GM10847 (cell line): ENCODE measurements around the gene ARFGEF3.

Source experiments
- POLR2A ChIP-seq: IDR thresholded peaks from 2 replicates; pipeline ENCODE4 v1.6.1; 2011; ENCODE audit not compliant: insufficient read length; ENCODE audit errors: extremely low read depth

The ARFGEF3 gene

GRCh38 chr6:138161338-138162110, at the start of gene ARFGEF3:
TSS of gene ARFGEF3 (plus strand) at chr6:138161939. CDS start at chr6:138162087, 148 bp downstream.
- TF ChIP-seq POLR2A: no peak

- TF ChIP-seq POLR2A: no peak
Observed at GRCh38 chr6:138113588-138114210, 48.0 kb upstream of the ARFGEF3 start.

- TF ChIP-seq POLR2A: no peak
Observed at GRCh38 chr6:138115201-138115600, 46.5 kb upstream of the ARFGEF3 start.

GRCh38 chr6:138115877-138116660, 45.7 kb upstream of the ARFGEF3 start:
- no peak for TF ChIP-seq POLR2A

GRCh38 chr6:138116661-138116999, 45.1 kb upstream of the ARFGEF3 start:
- TF ChIP-seq POLR2A: no peak

GRCh38 chr6:138117376-138117914, 44.3 kb upstream of the ARFGEF3 start:
- TF ChIP-seq POLR2A: no peak

GRCh38 chr6:138119976-138120375, 41.8 kb upstream of the ARFGEF3 start:
- no peak for TF ChIP-seq POLR2A

- TF ChIP-seq POLR2A: no peak
Observed at GRCh38 chr6:138124096-138124495, 37.6 kb upstream of the ARFGEF3 start.

- no peak for TF ChIP-seq POLR2A
Observed at GRCh38 chr6:138128096-138128495, 33.6 kb upstream of the ARFGEF3 start.

GRCh38 chr6:138129190-138129589, 32.5 kb upstream of the ARFGEF3 start:
- TF ChIP-seq POLR2A: no peak

- TF ChIP-seq POLR2A: no peak
Observed at GRCh38 chr6:138142806-138143205, 18.9 kb upstream of the ARFGEF3 start.

- TF ChIP-seq POLR2A: no peak
Observed at GRCh38 chr6:138145402-138145801, 16.3 kb upstream of the ARFGEF3 start.

- no peak for TF ChIP-seq POLR2A
Observed at GRCh38 chr6:138146544-138146943, 15.2 kb upstream of the ARFGEF3 start.

- TF ChIP-seq POLR2A: no peak
Observed at GRCh38 chr6:138155443-138155842, 6.3 kb upstream of the ARFGEF3 start.

- no peak for TF ChIP-seq POLR2A
Observed at GRCh38 chr6:138157986-138158638, 3.6 kb upstream of the ARFGEF3 start.

- TF ChIP-seq POLR2A: no peak
Observed at GRCh38 chr6:138159246-138159645, 2.5 kb upstream of the ARFGEF3 start.
